Ishikawa (cell line): ENCODE data around the gene ZBTB48.

Experiments
- CEBPB ChIP-seq: IDR thresholded peaks from 2 replicates; pipeline ENCODE4 v1.6.1; 2012
- EGR1 ChIP-seq: IDR thresholded peaks from 2 replicates; pipeline ENCODE4 v1.6.1; 2012
- EP300 ChIP-seq: IDR thresholded peaks from 2 replicates; pipeline ENCODE4 v1.6.1; 2012; ENCODE audit warnings: borderline replicate concordance
- MAX ChIP-seq: IDR thresholded peaks from 2 replicates; pipeline ENCODE4 v1.6.1; 2012
- RAD21 ChIP-seq: IDR thresholded peaks from 2 replicates; pipeline ENCODE4 v1.6.1; 2012; ENCODE audit warnings: low read depth
- REST ChIP-seq: IDR thresholded peaks from 2 replicates; pipeline ENCODE4 v1.6.1; 2012; ENCODE audit warnings: low read depth, mild to moderate bottlenecking
- TAF1 ChIP-seq: IDR thresholded peaks from 2 replicates; pipeline ENCODE4 v1.6.1; 2012; ENCODE audit warnings: low read depth, mild to moderate bottlenecking
- TEAD4 ChIP-seq: IDR thresholded peaks from 2 replicates; pipeline ENCODE4 v1.6.1; 2012
- USF1 ChIP-seq: IDR thresholded peaks from 2 replicates; pipeline ENCODE4 v1.6.1; 2012
- ZBTB7A ChIP-seq: IDR thresholded peaks from 2 replicates; pipeline ENCODE4 v1.6.1; 2012; ENCODE audit warnings: low read depth

- TF ChIP-seq TEAD4 (no peak), MAX (no peak), REST (no peak), EP300 (no peak), USF1 (no peak), RAD21 (no peak), CEBPB (no peak), TAF1 (no peak), EGR1 (no peak), ZBTB7A (no peak)
Observed at GRCh38 chr1:6538956-6539355, 40.8 kb upstream of the ZBTB48 start.
